Pulmonary artery endothelial cell (primary cell): ENCODE data around the gene CHI3L1. TPM values are rescaled to one million over a fixed set of nuclear protein-coding genes. Genes with fewer than 3 reads are reported as not detected.

Experiments used
- DNase-seq: peaks from one replicate; pipeline ENCODE4 v3.0.0-alpha.2; 2011; ENCODE audit warnings: low read depth, low spot score
- total RNA-seq: library from RNA; depleted of rRNA; stranded (reverse); fragments of >200 nt; gene quantifications from 2 replicates; pipeline ENCODE4 v1.2.3, GENCODE V29; 2014

Gene CHI3L1
- total RNA-seq, 1 donor from 2014 or later = not detected

- no peak for DNase-seq
Observed at GRCh38 chr1:203133970-203134725, 52.4 kb downstream of the CHI3L1 start.

DNA sequence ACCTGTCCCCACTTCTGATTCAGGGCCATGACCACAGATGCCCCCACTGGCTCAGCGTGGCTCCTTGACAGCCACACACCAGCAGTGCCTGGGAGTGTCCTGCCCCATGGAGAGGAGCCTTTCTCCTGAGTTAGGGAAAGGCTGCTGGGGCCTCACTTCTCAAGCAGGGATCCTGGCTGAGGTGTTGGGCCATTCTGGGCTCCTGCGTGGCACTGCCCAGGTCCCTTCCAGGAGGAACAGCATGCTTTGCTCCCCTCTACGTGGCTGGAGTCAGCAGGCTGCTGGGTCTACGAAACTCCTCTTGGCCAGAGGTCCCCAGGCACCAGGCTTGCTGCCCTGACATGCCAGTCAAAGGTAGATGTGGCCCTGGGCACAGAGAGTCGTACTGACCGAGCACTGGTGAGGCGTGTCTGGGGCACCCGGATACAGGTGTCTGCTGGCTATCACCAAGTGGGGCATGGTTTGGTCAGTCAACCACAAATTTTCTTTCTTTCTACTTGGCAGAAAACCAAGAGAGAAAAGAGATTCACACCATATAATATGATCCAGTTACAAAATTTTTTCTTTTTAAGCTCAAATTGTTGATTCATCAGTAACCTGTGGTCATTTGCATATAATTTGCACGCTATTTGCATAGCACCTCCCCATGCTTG, 54.8 kb downstream of the CHI3L1 start:
- no peak for DNase-seq

DNA sequence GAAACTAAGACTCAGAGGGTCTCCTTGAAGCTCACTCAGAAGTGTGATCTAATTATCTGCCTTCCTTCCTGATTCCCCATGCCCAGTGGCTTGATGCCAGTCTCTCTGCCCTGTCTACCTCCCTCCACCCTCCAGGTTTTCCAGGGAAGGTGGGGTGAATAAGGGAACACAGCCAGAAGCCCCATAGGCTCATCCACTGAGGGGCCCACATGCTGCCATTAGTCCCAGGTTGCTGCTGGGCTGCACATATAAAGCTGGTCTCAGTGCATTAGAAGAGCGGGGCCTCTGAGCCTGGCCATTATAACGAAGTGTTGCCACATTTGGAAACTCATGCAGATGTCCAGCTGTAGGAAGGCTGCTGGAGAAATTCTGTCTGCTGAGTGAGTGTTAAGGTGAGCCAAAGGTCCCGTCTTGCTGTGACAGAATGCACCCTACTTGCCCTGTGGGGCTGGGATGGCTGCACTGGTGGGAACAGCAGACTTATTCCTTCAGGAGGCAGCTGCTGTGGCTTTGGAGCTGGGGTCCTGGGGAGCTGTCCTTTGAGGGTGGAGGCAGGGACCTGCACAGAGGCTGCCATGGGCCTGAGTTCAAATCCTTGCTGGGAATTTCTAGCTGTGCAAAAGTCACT, 56.0 kb downstream of the CHI3L1 start:
- no peak for DNase-seq

GRCh38 chr1:203129501-203130231, 56.8 kb downstream of the CHI3L1 start:
- DNase-seq = no peak

Other genes starting within 250 kb of the CHI3L1 start
- 82.1 and 113 TPM in 2 replicates for gene ADIPOR1, start 228.4 kb downstream of the CHI3L1 start, total RNA-seq
- 24.3 and 32.6 TPM in 2 replicates for gene CYB5R1, start 219.4 kb downstream of the CHI3L1 start, total RNA-seq
- 97.8 and 113 TPM in 2 replicates for gene TMEM183A, start 179.3 kb downstream of the CHI3L1 start, total RNA-seq
- gene PPFIA4, start 160.2 kb downstream of the CHI3L1 start, total RNA-seq = 0.11 and 0.53 TPM in 2 replicates
- gene MYOG, start 100.7 kb downstream of the CHI3L1 start, total RNA-seq = not detected in 2 replicates
- gene ADORA1, start 59.0 kb downstream of the CHI3L1 start, total RNA-seq = not detected in 2 replicates
- not detected in 2 replicates for gene MYBPH, start 10.9 kb downstream of the CHI3L1 start, total RNA-seq
- not detected in 2 replicates for gene CHIT1, start 43.0 kb upstream of the CHI3L1 start, total RNA-seq
- gene BTG2, start 118.8 kb upstream of the CHI3L1 start, total RNA-seq = 39.5 and 51.9 TPM in 2 replicates
- gene FMOD, start 164.4 kb upstream of the CHI3L1 start, total RNA-seq = 0.07 and 0.67 TPM in 2 replicates